ENCODE data around the gene FHIT.
A peak's percentile ranks its signal among the peaks of the same experiment; 100 is the strongest.

The FHIT gene

DNA sequence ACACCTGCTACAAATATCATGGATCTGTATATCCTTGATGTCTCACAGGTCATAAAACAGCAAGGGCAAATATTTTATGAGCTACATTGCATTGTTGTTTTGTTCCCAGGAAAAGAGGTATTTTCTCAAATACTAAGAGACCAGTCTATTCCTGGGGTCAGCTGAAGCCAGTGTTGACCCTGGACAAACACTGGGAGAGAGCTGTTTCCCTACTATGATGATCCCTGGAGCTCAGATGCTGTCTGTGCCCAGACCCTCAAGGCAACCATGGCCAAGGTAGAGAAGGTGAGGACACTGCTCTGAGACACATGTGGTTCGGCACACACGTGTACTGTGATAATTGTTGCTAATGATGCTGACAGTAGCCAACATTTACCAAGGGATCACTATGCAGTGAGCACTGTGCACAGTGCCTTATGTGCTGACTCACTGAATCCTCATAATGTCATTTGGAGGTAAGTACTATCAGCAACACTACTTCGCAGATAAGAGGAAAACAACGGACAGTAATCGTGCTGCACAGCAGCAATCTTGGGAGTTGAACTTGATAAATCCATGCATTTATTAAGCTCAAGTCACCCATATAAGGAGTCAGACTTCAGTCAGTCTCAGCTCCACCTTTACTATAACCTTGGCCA is 943.6 kb downstream of the FHIT start:
- TF ChIP-seq, protein P1, sequence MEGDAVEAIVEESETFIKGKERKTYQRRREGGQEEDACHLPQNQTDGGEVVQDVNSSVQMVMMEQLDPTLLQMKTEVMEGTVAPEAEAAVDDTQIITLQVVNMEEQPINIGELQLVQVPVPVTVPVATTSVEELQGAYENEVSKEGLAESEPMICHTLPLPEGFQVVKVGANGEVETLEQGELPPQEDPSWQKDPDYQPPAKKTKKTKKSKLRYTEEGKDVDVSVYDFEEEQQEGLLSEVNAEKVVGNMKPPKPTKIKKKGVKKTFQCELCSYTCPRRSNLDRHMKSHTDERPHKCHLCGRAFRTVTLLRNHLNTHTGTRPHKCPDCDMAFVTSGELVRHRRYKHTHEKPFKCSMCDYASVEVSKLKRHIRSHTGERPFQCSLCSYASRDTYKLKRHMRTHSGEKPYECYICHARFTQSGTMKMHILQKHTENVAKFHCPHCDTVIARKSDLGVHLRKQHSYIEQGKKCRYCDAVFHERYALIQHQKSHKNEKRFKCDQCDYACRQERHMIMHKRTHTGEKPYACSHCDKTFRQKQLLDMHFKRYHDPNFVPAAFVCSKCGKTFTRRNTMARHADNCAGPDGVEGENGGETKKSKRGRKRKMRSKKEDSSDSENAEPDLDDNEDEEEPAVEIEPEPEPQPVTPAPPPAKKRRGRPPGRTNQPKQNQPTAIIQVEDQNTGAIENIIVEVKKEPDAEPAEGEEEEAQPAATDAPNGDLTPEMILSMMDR (conservative IDR thresholded peaks at IDR 0.05; ENCODE audit: low read depth, low read length): no peak
- no peak for DNase-seq (ENCODE audit: low read depth)
- no peak overlapping the region for H3K4me3 ChIP-seq (ENCODE audit: low read length)

DNA sequence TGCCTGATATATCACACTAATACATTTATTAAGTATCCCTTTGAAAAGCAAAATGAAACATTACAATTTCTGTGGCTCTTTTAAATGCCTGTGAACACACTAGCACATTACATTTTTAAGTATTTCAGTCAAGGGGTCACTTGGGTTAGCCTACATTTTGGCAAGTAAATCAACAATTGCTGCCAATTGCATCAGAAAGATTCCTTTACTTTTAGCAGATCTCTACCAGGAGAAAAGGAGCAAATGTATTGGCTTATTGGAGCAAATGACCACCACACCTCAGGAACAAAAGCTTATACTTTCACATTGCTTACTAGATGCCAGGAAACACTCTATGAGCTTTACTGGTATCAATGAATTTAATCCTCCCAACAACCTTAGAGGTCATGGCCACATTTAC is 947.1 kb downstream of the FHIT start:
- DNase-seq (ENCODE audit: low read depth): peak; percentile 81
- no peak overlapping the region for H3K4me3 ChIP-seq (ENCODE audit: low read length)
- TF ChIP-seq, protein P1 (conservative IDR thresholded peaks at IDR 0.05; ENCODE audit: low read depth, low read length): no peak

DNA sequence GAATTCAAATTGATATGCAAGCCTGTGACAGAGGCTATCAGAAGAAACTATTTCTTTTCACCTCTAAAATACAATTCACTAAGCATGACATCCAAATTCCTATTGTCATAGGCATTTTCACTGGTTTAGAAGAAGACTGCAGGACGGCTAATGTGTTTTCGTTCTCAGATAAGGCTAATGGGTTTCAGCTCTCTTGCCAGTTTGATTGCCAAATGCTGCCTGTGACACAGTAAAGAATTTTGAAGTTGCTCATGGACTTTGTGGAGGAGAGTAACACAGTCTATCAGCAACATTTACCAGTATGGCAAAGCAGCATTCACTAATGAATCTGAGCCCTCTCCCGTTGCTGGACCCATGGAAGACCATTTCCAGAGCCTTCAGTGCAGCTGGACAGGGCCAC is 948.1 kb downstream of the FHIT start:
- TF ChIP-seq, protein P1 (conservative IDR thresholded peaks at IDR 0.05; ENCODE audit: low read depth, low read length): no peak
- no peak overlapping the region for H3K4me3 ChIP-seq (ENCODE audit: low read length)
- no peak for DNase-seq (ENCODE audit: low read depth)

DNA sequence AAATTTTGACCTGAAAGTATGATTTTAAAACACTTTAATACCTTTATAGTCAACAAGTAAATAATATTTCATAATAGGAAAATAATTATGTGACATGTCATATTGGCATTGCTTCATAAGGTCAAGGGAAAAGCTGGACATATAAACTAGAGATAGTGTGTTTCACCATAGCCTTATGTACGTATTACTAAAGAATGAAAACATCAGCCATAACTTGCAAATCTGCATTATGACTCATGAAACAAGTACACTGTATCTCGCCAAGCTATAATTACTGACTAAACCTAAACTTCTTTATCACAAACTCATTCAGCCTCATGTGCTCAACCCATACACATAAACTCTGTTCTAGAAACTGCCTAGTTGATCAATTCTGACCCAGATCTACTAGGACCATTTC is 950.1 kb downstream of the FHIT start:
- H3K4me3 ChIP-seq (ENCODE audit: low read length): no peak overlapping the region
- TF ChIP-seq, protein P1 (conservative IDR thresholded peaks at IDR 0.05; ENCODE audit: low read depth, low read length): no peak
- DNase-seq (ENCODE audit: low read depth): no peak

DNA sequence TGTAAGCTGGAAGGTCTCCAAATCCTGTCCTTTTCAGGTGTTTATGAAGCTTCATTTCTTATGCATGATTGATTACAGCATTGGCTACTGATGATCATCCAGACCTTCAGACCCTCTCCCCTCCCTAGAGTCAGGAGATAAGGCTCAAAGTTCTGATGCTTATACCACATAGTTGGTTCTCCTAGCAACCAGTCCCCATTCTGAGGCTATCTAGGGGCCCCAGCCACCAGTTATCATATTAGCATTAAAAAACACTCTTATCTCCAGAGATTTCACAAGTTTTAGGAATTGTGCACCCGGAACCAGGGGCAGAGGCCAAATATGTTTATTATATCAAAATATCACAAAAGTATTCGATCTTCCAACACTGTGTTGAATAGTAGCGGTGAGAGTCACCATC is 953.1 kb downstream of the FHIT start:
- TF ChIP-seq, protein P1 (conservative IDR thresholded peaks at IDR 0.05; ENCODE audit: low read depth, low read length): no peak
- no peak overlapping the region for H3K4me3 ChIP-seq (ENCODE audit: low read length)
- DNase-seq (ENCODE audit: low read depth): no peak

DNA sequence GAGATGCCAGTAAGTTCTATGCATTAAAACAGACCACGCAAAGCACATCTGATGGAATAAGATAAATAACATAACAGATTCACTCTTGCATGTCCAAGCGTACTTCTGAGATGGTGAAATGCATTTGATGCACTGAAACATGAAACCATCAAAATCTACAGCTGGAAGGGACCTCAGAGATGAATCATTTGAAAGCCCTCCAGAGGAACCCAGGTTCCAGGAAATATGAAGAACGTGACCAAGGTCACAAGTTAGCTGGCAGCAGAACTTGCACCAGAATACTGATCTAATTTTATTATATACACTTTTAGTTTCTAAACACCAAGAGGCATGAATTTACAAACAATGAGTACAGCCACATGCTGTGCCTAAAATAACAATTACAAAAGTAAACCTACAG is 957.1 kb downstream of the FHIT start:
- DNase-seq (ENCODE audit: low read depth): no peak
- TF ChIP-seq, protein P1 (conservative IDR thresholded peaks at IDR 0.05; ENCODE audit: low read depth, low read length): no peak
- H3K4me3 ChIP-seq (ENCODE audit: low read length): no peak overlapping the region

DNA sequence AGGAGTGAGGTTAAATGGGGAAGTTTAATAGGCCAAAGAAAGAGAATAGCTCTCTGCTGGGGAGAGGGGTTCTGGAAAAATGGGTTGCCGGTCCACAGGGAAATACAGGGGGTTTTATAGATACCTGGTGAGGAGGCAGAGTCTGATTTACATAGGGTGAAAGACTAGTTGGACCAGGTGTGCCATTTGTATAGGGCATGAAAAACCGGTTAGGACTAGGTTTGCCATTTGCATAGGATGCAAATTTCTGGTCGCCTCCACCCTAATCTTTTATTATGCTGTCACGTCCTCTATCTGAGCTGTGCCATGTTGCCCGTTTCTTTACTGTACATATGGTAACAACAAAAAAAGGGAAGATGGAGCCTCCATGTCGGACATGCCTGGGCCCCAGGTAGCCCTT is 960.1 kb downstream of the FHIT start:
- H3K4me3 ChIP-seq (ENCODE audit: low read length): no peak overlapping the region
- TF ChIP-seq, protein P1 (conservative IDR thresholded peaks at IDR 0.05; ENCODE audit: low read depth, low read length): no peak
- no peak for DNase-seq (ENCODE audit: low read depth)
